NT2/D1 (cell line): Measurements from ENCODE around the gene ZNF92.

Experiments used
- YY1 ChIP-seq: IDR thresholded peaks from 2 replicates; pipeline ENCODE4 v1.6.1; 2011; ENCODE audit not compliant: insufficient read length, insufficient read depth
- ZNF274 ChIP-seq: IDR thresholded peaks from 2 replicates; pipeline ENCODE4 v1.6.1; 2011; ENCODE audit warnings: mild to moderate bottlenecking, low read depth, low read length

GRCh38 chr7:65387891-65388290 is 14.2 kb downstream of the ZNF92 start:
- TF ChIP-seq ZNF274 = no peak
- no peak for TF ChIP-seq YY1
